ENCODE measurements around the gene ARHGAP26. TPM values are rescaled to one million over a fixed set of nuclear protein-coding genes. Genes with fewer than 3 reads are reported as not detected.
"Not testable (repeated sequence)": the region's sequence is repeated elsewhere in the genome, so short reads cannot be mapped to it uniquely, and the experiment has no call there.

ARHGAP26 gene
- total RNA-seq, 1 donor from 2014 or later: 12.7 TPM

- Mint-ChIP-seq H3K36me3 (ENCODE audit: low read depth) (peaks cover 6% of the 10 kb centered on the region), H3K4me1 (peaks cover 51% of the 10 kb centered on the region), H3K27me3 (no peaks in the 10 kb centered on the region), H3K9me3 (no peaks in the 10 kb centered on the region), H3K4me3 (no peak overlapping the region), H3K27ac (no peak overlapping the region)
- no peak for DNase-seq
- intact Hi-C loops (cut with micrococcal nuclease): loop anchor here (2.0 to 5.0 kb wide), 3 partner anchors 52 to 477 kb away; partner anchors contain the start of gene NR3C1
Observed at GRCh38 chr5:142925795-142926194, 155.6 kb downstream of the ARHGAP26 start.

- Mint-ChIP-seq H3K27me3 (no peaks in the 10 kb centered on the region), H3K9me3 (no peaks in the 10 kb centered on the region), H3K4me1 (peaks cover 52% of the 10 kb centered on the region), H3K27ac (peak overlapping the region; percentile 35), H3K4me3 (no peak overlapping the region), H3K36me3 (ENCODE audit: low read depth) (peaks cover 9% of the 10 kb centered on the region)
- DNase-seq: no peak
- intact Hi-C loops (cut with micrococcal nuclease): loop anchor here (5.0 kb wide), 1 partner anchor 51 kb away; no protein-coding TSS in a partner anchor
Observed at GRCh38 chr5:142926549-142926948, 156.4 kb downstream of the ARHGAP26 start.

GRCh38 chr5:142928999-142929398 is 158.8 kb downstream of the ARHGAP26 start:
- not testable (repeated sequence) for H3K27me3 Mint-ChIP-seq, DNase-seq, H3K27ac Mint-ChIP-seq, H3K9me3 Mint-ChIP-seq, H3K4me3 Mint-ChIP-seq
- intact Hi-C loops (cut with micrococcal nuclease): loop anchor here (5.0 kb wide), 1 partner anchor 48 kb away; no protein-coding TSS in a partner anchor
- H3K36me3 Mint-ChIP-seq (ENCODE audit: low read depth): peaks cover 23% of the 10 kb centered on the region
- H3K4me1 Mint-ChIP-seq: peaks cover 42% of the 10 kb centered on the region

GRCh38 chr5:142929587-142929986 is 159.4 kb downstream of the ARHGAP26 start:
- H3K27ac Mint-ChIP-seq: no peak overlapping the region
- intact Hi-C loops (cut with micrococcal nuclease): loop anchor here (5.0 kb wide), 1 partner anchor 48 kb away; no protein-coding TSS in a partner anchor
- peaks cover 27% of the 10 kb centered on the region for H3K36me3 Mint-ChIP-seq (ENCODE audit: low read depth)
- DNase-seq: no peak
- peaks cover 3% of the 10 kb centered on the region for H3K9me3 Mint-ChIP-seq
- H3K4me3 Mint-ChIP-seq: no peak overlapping the region
- peaks cover 40% of the 10 kb centered on the region for H3K4me1 Mint-ChIP-seq
- H3K27me3 Mint-ChIP-seq: no peaks in the 10 kb centered on the region

DNA sequence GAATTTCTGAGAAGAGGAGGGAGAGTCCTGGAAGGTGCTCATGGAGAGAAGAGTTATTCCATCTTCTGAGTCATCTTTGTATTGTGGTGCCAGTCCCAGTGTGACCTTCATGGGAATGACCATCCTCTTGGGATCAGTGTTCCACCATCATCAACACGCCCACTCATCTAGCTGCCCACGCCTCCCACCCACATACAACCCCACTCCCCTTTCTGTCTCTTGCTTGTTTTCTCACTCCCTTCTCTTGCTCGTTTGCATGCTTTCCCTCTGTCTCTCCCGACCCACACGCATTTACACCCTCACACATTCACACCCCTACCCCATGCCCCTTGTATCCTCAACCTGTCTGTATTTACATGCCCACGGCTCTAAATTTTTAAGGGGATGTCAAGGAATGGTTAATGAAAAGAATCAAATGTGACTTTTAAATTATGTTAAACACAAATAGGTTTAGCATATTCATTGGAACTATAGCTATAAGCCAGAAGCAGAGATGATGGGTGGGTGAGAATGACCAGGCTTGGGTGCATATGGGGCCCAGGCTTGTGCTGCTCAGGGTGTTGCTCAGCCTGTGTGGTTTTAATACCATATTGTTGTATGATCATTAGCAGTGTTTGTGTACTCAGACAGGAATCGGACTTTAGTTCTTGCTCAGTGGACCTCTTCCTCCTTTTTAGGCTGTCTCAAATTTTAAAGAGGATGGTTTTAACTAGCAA is 160.4 kb downstream of the ARHGAP26 start:
- no peak overlapping the region for H3K27ac Mint-ChIP-seq
- peaks cover 30% of the 10 kb centered on the region for H3K36me3 Mint-ChIP-seq (ENCODE audit: low read depth)
- no peaks in the 10 kb centered on the region for H3K27me3 Mint-ChIP-seq
- peaks cover 37% of the 10 kb centered on the region for H3K4me1 Mint-ChIP-seq
- H3K4me3 Mint-ChIP-seq: no peak overlapping the region
- intact Hi-C loops (cut with micrococcal nuclease): no loop called here
- H3K9me3 Mint-ChIP-seq: peaks cover 3% of the 10 kb centered on the region
- no peak for DNase-seq

DNA sequence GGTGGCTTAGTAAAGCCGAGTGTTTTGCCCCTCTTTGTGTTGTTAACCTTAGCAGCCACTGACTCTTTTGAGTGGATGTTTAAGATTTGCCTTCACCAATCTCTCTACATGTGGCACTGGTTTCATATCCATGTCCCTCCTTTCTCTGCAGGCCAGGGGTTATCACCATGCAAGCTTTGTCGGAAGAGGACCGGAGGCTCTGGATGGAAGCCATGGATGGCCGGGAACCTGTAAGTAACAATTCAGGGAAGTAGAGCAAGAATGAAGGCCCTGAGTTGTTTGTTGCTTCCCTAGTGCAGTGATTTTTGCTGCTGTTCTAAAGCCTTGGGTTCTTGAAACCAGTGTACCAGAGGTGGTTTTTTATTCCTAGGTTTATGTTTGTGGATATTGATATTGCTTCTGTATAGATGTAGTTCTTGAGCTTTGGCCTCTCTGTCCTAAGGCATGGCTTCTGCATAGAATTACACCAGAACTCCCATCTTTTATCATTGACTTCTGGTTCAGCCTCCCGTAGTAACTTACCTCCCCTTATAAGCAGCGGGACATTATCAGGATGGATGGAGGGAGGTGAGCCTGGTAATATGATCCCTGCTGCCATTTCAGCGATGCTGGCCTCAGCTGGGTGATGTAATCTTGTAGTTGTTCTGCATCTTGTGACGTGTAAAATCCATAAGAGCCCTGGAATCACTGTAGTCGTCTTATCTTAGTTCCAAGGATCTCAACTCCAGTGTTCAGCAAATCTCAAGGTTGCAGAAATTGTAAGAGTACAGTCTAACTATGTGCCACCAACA is 161.9 kb downstream of the ARHGAP26 start:
- H3K27ac Mint-ChIP-seq: no peak overlapping the region

GRCh38 chr5:142934051-142934762 is 164.0 kb downstream of the ARHGAP26 start:
- Mint-ChIP-seq H3K9me3 (peaks cover 3% of the 10 kb centered on the region), H3K4me1 (peaks cover 27% of the 10 kb centered on the region), H3K4me3 (no peak overlapping the region), H3K27me3 (no peaks in the 10 kb centered on the region), H3K36me3 (ENCODE audit: low read depth) (peaks cover 30% of the 10 kb centered on the region), H3K27ac (no peak overlapping the region)
- no peak for DNase-seq
- intact Hi-C loops (cut with micrococcal nuclease): no loop called here

More for the DNA sequence above, 161.9 kb downstream of the ARHGAP26 start:
- intact Hi-C loops (cut with micrococcal nuclease): no loop called here
- Mint-ChIP-seq H3K4me3 (no peak overlapping the region), H3K4me1 (peaks cover 29% of the 10 kb centered on the region), H3K9me3 (peaks cover 3% of the 10 kb centered on the region), H3K27me3 (no peaks in the 10 kb centered on the region), H3K36me3 (ENCODE audit: low read depth) (peaks cover 30% of the 10 kb centered on the region)
- DNase-seq: no peak

DNA sequence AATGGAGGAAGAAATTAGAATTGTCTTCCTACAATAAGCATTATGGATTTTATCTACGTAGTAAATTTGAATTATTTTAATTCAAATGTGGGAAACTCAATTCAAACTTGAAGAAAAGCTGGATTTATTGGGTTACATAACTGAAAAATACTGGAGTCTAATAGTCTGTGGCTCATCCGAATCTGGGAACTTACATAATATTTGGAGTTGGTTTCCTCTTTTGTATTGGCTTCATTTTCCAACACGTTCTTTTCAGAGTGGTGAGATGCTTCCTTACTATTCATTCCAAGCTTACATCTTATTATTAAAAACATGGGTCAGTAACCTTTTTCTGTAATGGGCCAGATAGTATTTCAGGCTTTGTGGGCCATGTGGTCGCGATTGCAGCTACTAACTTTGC is 164.8 kb downstream of the ARHGAP26 start:
- Mint-ChIP-seq H3K4me1 (peaks cover 24% of the 10 kb centered on the region), H3K4me3 (no peak overlapping the region), H3K36me3 (ENCODE audit: low read depth) (peaks cover 28% of the 10 kb centered on the region), H3K9me3 (peaks cover 3% of the 10 kb centered on the region), H3K27ac (no peak overlapping the region), H3K27me3 (no peaks in the 10 kb centered on the region)
- intact Hi-C loops (cut with micrococcal nuclease): no loop called here
- no peak for DNase-seq

- Mint-ChIP-seq H3K36me3 (ENCODE audit: low read depth) (peaks cover 18% of the 10 kb centered on the region), H3K4me3 (no peak overlapping the region), H3K4me1 (peaks cover 26% of the 10 kb centered on the region), H3K27ac (no peak overlapping the region), H3K27me3 (no peaks in the 10 kb centered on the region), H3K9me3 (peaks cover 3% of the 10 kb centered on the region)
- no peak for DNase-seq
- intact Hi-C loops (cut with micrococcal nuclease): no loop called here
Observed at GRCh38 chr5:142937374-142937773, 167.2 kb downstream of the ARHGAP26 start.

DNA sequence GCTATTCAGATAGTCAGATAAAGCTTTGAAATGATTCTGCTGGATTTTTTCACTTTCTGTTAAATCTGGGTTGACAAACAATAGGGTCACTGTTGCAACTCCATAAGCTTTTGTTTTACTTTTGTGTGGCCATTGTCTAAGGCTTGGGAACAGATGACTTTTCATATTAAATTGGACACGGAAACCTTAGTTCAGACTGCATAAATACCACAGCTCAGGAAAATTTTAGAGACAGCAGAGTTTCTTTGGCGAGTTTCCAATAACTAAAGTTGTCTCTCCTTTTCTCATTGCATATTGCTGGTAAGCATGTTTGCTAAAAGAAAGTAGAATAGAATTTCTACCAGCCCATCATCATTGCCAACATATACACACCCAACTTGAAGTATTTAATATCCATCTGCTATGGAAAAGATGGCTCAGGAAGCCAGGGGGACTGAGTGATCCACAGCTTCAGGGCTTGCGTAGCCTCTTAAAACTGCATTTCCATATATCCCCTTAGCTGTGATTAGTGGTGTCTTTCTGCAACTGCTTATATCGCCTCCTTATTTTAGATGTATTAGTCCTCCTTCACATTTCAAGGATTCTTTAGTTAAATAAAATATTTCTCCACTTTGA is 168.2 kb downstream of the ARHGAP26 start:
- Mint-ChIP-seq H3K4me3 (no peak overlapping the region), H3K9me3 (peaks cover 3% of the 10 kb centered on the region), H3K4me1 (peaks cover 26% of the 10 kb centered on the region), H3K27ac (no peak overlapping the region), H3K36me3 (ENCODE audit: low read depth) (peaks cover 11% of the 10 kb centered on the region), H3K27me3 (no peaks in the 10 kb centered on the region)
- no peak for DNase-seq
- intact Hi-C loops (cut with micrococcal nuclease): no loop called here

GRCh38 chr5:142939006-142939405 is 168.8 kb downstream of the ARHGAP26 start:
- peaks cover 24% of the 10 kb centered on the region for H3K4me1 Mint-ChIP-seq
- H3K9me3 Mint-ChIP-seq: peaks cover 3% of the 10 kb centered on the region
- H3K36me3 Mint-ChIP-seq (ENCODE audit: low read depth): peaks cover 7% of the 10 kb centered on the region
- no peak overlapping the region for H3K27ac Mint-ChIP-seq
- no peak for DNase-seq
- no peaks in the 10 kb centered on the region for H3K27me3 Mint-ChIP-seq
- intact Hi-C loops (cut with micrococcal nuclease): no loop called here
- no peak overlapping the region for H3K4me3 Mint-ChIP-seq

DNA sequence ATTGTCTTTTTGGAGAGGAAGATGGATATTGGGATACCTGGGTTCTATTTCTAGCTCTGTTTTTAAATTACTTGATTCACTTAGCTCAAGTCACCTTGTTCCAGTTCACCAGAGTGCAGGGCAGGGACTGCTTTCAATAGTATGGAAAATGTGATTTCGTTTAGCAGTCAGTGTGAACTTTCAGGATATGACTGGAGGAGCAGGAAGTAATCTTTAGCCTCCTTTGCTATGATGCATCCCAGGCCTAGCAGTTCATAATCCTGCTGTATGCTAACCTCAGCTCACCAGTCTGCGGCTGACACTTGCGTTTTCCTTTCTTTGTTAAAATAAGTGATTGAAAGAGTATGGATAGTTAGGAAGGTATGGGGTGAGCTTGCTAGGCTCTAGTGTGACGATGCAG is 169.7 kb downstream of the ARHGAP26 start:
- H3K9me3 Mint-ChIP-seq: no peaks in the 10 kb centered on the region
- H3K27ac Mint-ChIP-seq: no peak overlapping the region
- H3K36me3 Mint-ChIP-seq (ENCODE audit: low read depth): peaks cover 3% of the 10 kb centered on the region
- intact Hi-C loops (cut with micrococcal nuclease): no loop called here
- H3K27me3 Mint-ChIP-seq: no peaks in the 10 kb centered on the region
- DNase-seq: no peak
- no peak overlapping the region for H3K4me3 Mint-ChIP-seq
- peaks cover 20% of the 10 kb centered on the region for H3K4me1 Mint-ChIP-seq

- DNase-seq: no peak
- H3K27me3 Mint-ChIP-seq: no peaks in the 10 kb centered on the region
- H3K4me1 Mint-ChIP-seq: peaks cover 17% of the 10 kb centered on the region
- intact Hi-C loops (cut with micrococcal nuclease): no loop called here
- H3K27ac Mint-ChIP-seq: no peak overlapping the region
- no peak overlapping the region for H3K4me3 Mint-ChIP-seq
- H3K36me3 Mint-ChIP-seq (ENCODE audit: low read depth): no peaks in the 10 kb centered on the region
- no peaks in the 10 kb centered on the region for H3K9me3 Mint-ChIP-seq
Observed at GRCh38 chr5:142941245-142941644, 171.1 kb downstream of the ARHGAP26 start.

Measured in activated CD4-positive, alpha-beta T cell treated with anti-CD3 and anti-CD28 coated beads, Interleukin-2, amount 10 ng/mL, durations not matched to agents 24 days and 14 days (primary cell).